AG04449 (cell line): ENCODE measurements around the gene LIMA1.
A peak's percentile ranks its signal among the peaks of the same experiment; 100 is the strongest.
"Not testable (repeated sequence)": the region's sequence is repeated elsewhere in the genome, so short reads cannot be mapped to it uniquely, and the experiment has no call there.

Source experiments
- CTCF ChIA-PET: fragments of 350-600 bp; formaldehyde crosslinking; extraction: SDS; loops from one replicate; lab custom pipeline; 2021; ENCODE audit warnings: antibody characterized with exemption; lab: Yijun Ruan, JAX
- POLR2A ChIA-PET: fragments of 400-600, 350-600 bp; formaldehyde crosslinking; extraction: SDS; loops from one replicate; lab custom pipeline; 2020; ENCODE audit warnings: antibody characterized with exemption, inconsistent platforms; lab: Yijun Ruan, JAX
- DNase-seq: peaks from one replicate; pipeline ENCODE4 v3.0.0-alpha.2; 2010; ENCODE audit warnings: low read depth, low spot score
- H3K4me3 ChIP-seq: 2 replicates; pipeline ENCODE4 v1.5.1; 2011; ENCODE audit warnings: low read depth, mild to moderate bottlenecking, control low read depth, low read length
- CTCF ChIP-seq: IDR thresholded peaks from one replicate; pipeline ENCODE4 v1.5.1; 2011; ENCODE audit warnings: mild to moderate bottlenecking, moderate library complexity, low read length, control low read depth, inconsistent platforms; ENCODE audit not compliant: insufficient read depth; ENCODE audit errors: missing control alignments

LIMA1 gene

GRCh38 chr12:50166799-50167048, 116.6 kb downstream of the LIMA1 start:
- no peak for TF ChIP-seq CTCF
- DNase-seq: no peak
- ChIA-PET CTCF (interaction anchor here (1.0 to 2.7 kb wide), 8 partner anchors 10 to 96 kb away, joined by 3 to 29 read pairs (median 6); partner anchors contain the start of genes COX14 and SMARCD1), POLR2A (interaction anchor here (0.5 to 1.9 kb wide), 6 partner anchors 10 to 82 kb away, joined by 3 to 6 read pairs (median 4); partner anchors contain the start of genes COX14 and SMARCD1)
- peak overlapping the region; percentile 85 for H3K4me3 ChIP-seq

- no peak for DNase-seq
- ChIA-PET CTCF (interaction anchor here (0.9 to 1.0 kb wide), 2 partner anchors 32 to 91 kb away, joined by 3 read pairs; no protein-coding TSS in a partner anchor), POLR2A (no interaction called here)
- no peak for TF ChIP-seq CTCF
- H3K4me3 ChIP-seq: no peak overlapping the region
These were observed 118.4 kb downstream of the LIMA1 start for GRCh38 chr12:50164963-50165362.

GRCh38 chr12:50162230-50162629, 121.1 kb downstream of the LIMA1 start:
- no peak for DNase-seq
- POLR2A ChIA-PET: no interaction called here
- TF ChIP-seq CTCF: no peak
- H3K4me3 ChIP-seq: no peak overlapping the region
- CTCF ChIA-PET: interaction anchor here (0.9 to 1.8 kb wide), 3 partner anchors 39 to 152 kb away, joined by 3 to 4 read pairs (median 3); no protein-coding TSS in a partner anchor

- H3K4me3 ChIP-seq: no peak overlapping the region
- CTCF ChIA-PET: interaction anchor here (0.6 to 1.3 kb wide), 4 partner anchors 9 to 273 kb away, joined by 3 read pairs; partner anchors contain the start of gene GPD1
- no peak for TF ChIP-seq CTCF
- DNase-seq: no peak
- POLR2A ChIA-PET: no interaction called here
These were observed 122.7 kb downstream of the LIMA1 start for GRCh38 chr12:50160643-50161042.

GRCh38 chr12:50157259-50157658, 126.1 kb downstream of the LIMA1 start:
- ChIA-PET POLR2A (interaction anchor here (1.1 kb wide), 1 partner anchor 10 kb away, joined by 6 read pairs; the partner anchor contains the start of gene CERS5), CTCF (interaction anchor here (0.8 to 2.6 kb wide), 6 partner anchors 9 to 157 kb away, joined by 4 to 11 read pairs (median 6); partner anchors contain the start of genes CERS5 and COX14)
- DNase-seq: no peak
- no peak for TF ChIP-seq CTCF
- H3K4me3 ChIP-seq: no peak overlapping the region

GRCh38 chr12:50156641-50157040, 126.7 kb downstream of the LIMA1 start:
- CTCF ChIA-PET: interaction anchor here (0.8 to 2.2 kb wide), 5 partner anchors 9 to 158 kb away, joined by 3 to 11 read pairs (median 5); partner anchors contain the start of genes CERS5 and COX14
- DNase-seq: no peak
- no peak overlapping the region for H3K4me3 ChIP-seq
- TF ChIP-seq CTCF: no peak
- POLR2A ChIA-PET: interaction anchor here (1.1 kb wide), 1 partner anchor 10 kb away, joined by 6 read pairs; the partner anchor contains the start of gene CERS5

- DNase-seq, H3K4me3 ChIP-seq: not testable (repeated sequence)
- CTCF ChIA-PET: interaction anchor here (0.7 to 4.5 kb wide), 6 partner anchors 12 to 160 kb away, joined by 3 to 23 read pairs (median 5); partner anchors contain the start of genes CERS5 and COX14
- POLR2A ChIA-PET: interaction anchor here (0.6 kb wide), 1 partner anchor 43 kb away, joined by 3 read pairs; the partner anchor contains the start of gene COX14
These were observed 128.4 kb downstream of the LIMA1 start for GRCh38 chr12:50154947-50155346.
